Neural cell (in vitro differentiated cells): ENCODE measurements around the gene SPECC1. TPM values are rescaled to one million over a fixed set of nuclear protein-coding genes. Genes with fewer than 3 reads are reported as not detected.

Experiments used
- H2AFZ ChIP-seq: fragments of 200-600, 300-800 bp; sonication (generic), shearing (Covaris generic); 2 replicates; pipeline ENCODE4 v1.6.0; 2014; ENCODE audit warnings: low read depth, mild to moderate bottlenecking, antibody characterized with exemption, low read length, moderate library complexity
- H3F3A ChIP-seq: fragments of 200-600 bp; shearing (Covaris generic); 2 replicates; pipeline ENCODE4 v1.6.1; 2016; ENCODE audit warnings: mild to moderate bottlenecking, moderate library complexity, mixed read lengths, antibody characterized with exemption, low read length; ENCODE audit not compliant: insufficient read depth, poor library complexity, severe bottlenecking
- H3K27ac ChIP-seq: fragments of 200-600, 300-800 bp; sonication (generic), shearing (Covaris generic); 2 replicates; pipeline ENCODE4 v1.5.1; 2014; ENCODE audit warnings: mild to moderate bottlenecking, low read length, moderate library complexity
- H3K27me3 ChIP-seq: fragments of 300-800, 200-600 bp; sonication (generic), shearing (Covaris generic); 2 replicates; pipeline ENCODE4 v1.6.0; 2014; ENCODE audit warnings: mild to moderate bottlenecking, low read depth, low read length, moderate library complexity; ENCODE audit not compliant: insufficient read depth
- H3K36me3 ChIP-seq: fragments of 300-800, 200-600 bp; sonication (generic), shearing (Covaris generic); 2 replicates; pipeline ENCODE4 v1.5.1; 2014; ENCODE audit warnings: mild to moderate bottlenecking, antibody characterized with exemption, low read length, moderate library complexity; ENCODE audit not compliant: insufficient read depth
- H3K4me2 ChIP-seq: fragments of 300-800, 200-600 bp; sonication (generic), shearing (Covaris generic); 2 replicates; pipeline ENCODE4 v1.6.0; 2014; ENCODE audit warnings: mild to moderate bottlenecking, low read length
- H3K4me3 ChIP-seq: fragments of 300-800, 200-600 bp; sonication (generic), shearing (Covaris generic); 2 replicates; pipeline ENCODE4 v1.5.1; 2014; ENCODE audit warnings: mild to moderate bottlenecking, low read length, moderate library complexity
- H3K79me2 ChIP-seq: fragments of 200-600 bp; shearing (Covaris generic); replicated peaks from 2 replicates; pipeline ENCODE4 v1.6.0; 2014; ENCODE audit warnings: mild to moderate bottlenecking, low read length, moderate library complexity; ENCODE audit not compliant: insufficient read depth
- H3K9ac ChIP-seq: fragments of 300-800, 200-600 bp; sonication (generic), shearing (Covaris generic); 2 replicates; pipeline ENCODE4 v1.6.1; 2016; ENCODE audit warnings: mild to moderate bottlenecking, low read length, mixed read lengths
- H3K9me2 ChIP-seq: fragments of 200-600 bp; shearing (Covaris generic); 2 replicates; pipeline ENCODE4 v1.6.1; 2016; ENCODE audit warnings: mild to moderate bottlenecking, low read length, mixed read lengths; ENCODE audit not compliant: insufficient read depth
- H3K9me3 ChIP-seq: fragments of 200-600, 300-800 bp; sonication (generic), shearing (Covaris generic); 2 replicates; pipeline ENCODE4 v1.6.1; 2016; ENCODE audit warnings: mild to moderate bottlenecking, mixed run types, low read length, moderate library complexity, mixed read lengths
- H4K20me1 ChIP-seq: fragments of 200-600 bp; shearing (Covaris generic); 2 replicates; pipeline ENCODE4 v1.6.1; 2016; ENCODE audit warnings: mild to moderate bottlenecking, mixed run types; ENCODE audit not compliant: insufficient read depth
- EP300 ChIP-seq: fragments of 450-650 bp; conservative IDR thresholded peaks from 2 replicates; pipeline ENCODE4 v1.6.1; 2014; ENCODE audit warnings: antibody characterized with exemption, mild to moderate bottlenecking, moderate library complexity; ENCODE audit not compliant: poor library complexity, severe bottlenecking
- EZH2 ChIP-seq: fragments of 200-600, 300-800 bp; shearing (Covaris generic), sonication (generic); IDR thresholded peaks from 2 replicates; pipeline ENCODE4 v1.6.1; 2014; ENCODE audit warnings: antibody characterized with exemption, low read length, borderline replicate concordance, mild to moderate bottlenecking; ENCODE audit not compliant: insufficient read depth, poor library complexity, severe bottlenecking
- MXI1 ChIP-seq: fragments of 450-650 bp; conservative IDR thresholded peaks from 2 replicates; pipeline ENCODE4 v1.6.1; 2014; ENCODE audit warnings: antibody characterized with exemption, mild to moderate bottlenecking; ENCODE audit not compliant: poor library complexity, severe bottlenecking
- POLR2AphosphoS5 ChIP-seq: IDR thresholded peaks from 2 replicates; pipeline ENCODE4 v1.6.1; 2012
- RAD21 ChIP-seq: fragments of 450-650 bp; conservative IDR thresholded peaks from 2 replicates; pipeline ENCODE4 v1.6.1; 2014; ENCODE audit warnings: antibody characterized with exemption, mild to moderate bottlenecking, moderate library complexity
- REST ChIP-seq: IDR thresholded peaks from 2 replicates; pipeline ENCODE4 v1.6.1; 2012; ENCODE audit warnings: borderline replicate concordance
- SMC3 ChIP-seq: fragments of 450-650 bp; conservative IDR thresholded peaks from 2 replicates; pipeline ENCODE4 v1.6.1; 2014; ENCODE audit warnings: antibody characterized with exemption, mild to moderate bottlenecking, moderate library complexity; ENCODE audit not compliant: poor library complexity
- TAF1 ChIP-seq: IDR thresholded peaks from 2 replicates; pipeline ENCODE4 v1.6.1; 2012; ENCODE audit warnings: low read depth
- polyA plus RNA-seq: library from polyadenylated mRNA; depleted of rRNA; stranded (reverse); fragments of >200 nt; gene quantifications from 2 replicates; pipeline ENCODE4 v1.2.3, GENCODE V29; 2014
- TF ChIP-seq, protein P1 (sequence below): fragments of 450-650 bp; IDR thresholded peaks from 2 replicates; pipeline ENCODE4 v1.5.1; 2014; ENCODE audit warnings: antibody characterized with exemption, mild to moderate bottlenecking, moderate library complexity; ENCODE audit not compliant: poor library complexity, severe bottlenecking

SPECC1 gene
- polyA plus RNA-seq, 1 donor from 2014 or later: 8.6 TPM

DNA sequence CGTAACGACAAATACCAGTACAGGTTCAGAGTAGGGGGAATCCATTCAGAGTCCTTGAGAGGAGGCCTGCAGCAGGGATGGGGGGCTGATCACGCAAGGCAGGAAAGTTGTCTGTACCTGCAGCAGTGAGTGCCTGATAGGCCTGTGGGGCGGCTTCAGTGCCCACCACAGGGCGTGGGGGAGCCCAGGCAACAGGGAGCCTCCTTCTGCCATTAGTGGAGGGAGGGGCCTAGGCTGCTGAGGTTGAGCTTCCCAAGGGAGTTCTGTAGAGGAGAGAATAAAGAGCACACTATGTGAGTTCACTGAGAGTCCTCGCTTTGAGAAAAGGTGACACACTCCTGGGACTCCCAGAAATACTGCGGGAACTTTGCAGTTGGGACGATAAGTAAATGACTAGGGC, 134.6 kb downstream of the SPECC1 start:
- TF ChIP-seq EP300: no peak
- TF ChIP-seq TAF1: no peak
- no peak for TF ChIP-seq SMC3
- TF ChIP-seq MXI1: no peak
- no peak for TF ChIP-seq REST
- TF ChIP-seq, protein P1, sequence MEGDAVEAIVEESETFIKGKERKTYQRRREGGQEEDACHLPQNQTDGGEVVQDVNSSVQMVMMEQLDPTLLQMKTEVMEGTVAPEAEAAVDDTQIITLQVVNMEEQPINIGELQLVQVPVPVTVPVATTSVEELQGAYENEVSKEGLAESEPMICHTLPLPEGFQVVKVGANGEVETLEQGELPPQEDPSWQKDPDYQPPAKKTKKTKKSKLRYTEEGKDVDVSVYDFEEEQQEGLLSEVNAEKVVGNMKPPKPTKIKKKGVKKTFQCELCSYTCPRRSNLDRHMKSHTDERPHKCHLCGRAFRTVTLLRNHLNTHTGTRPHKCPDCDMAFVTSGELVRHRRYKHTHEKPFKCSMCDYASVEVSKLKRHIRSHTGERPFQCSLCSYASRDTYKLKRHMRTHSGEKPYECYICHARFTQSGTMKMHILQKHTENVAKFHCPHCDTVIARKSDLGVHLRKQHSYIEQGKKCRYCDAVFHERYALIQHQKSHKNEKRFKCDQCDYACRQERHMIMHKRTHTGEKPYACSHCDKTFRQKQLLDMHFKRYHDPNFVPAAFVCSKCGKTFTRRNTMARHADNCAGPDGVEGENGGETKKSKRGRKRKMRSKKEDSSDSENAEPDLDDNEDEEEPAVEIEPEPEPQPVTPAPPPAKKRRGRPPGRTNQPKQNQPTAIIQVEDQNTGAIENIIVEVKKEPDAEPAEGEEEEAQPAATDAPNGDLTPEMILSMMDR: no peak
- TF ChIP-seq RAD21: no peak
- no peak for TF ChIP-seq EZH2
- no peak for TF ChIP-seq POLR2AphosphoS5
- H3F3A ChIP-seq: no peaks in the 10 kb centered on the region
- no peak overlapping the region for H3K9ac ChIP-seq
- no peaks in the 10 kb centered on the region for H3K9me3 ChIP-seq
- H4K20me1 ChIP-seq: no peaks in the 10 kb centered on the region
- no peaks in the 10 kb centered on the region for H3K27me3 ChIP-seq
- no peak overlapping the region for H3K27ac ChIP-seq
- H3K4me3 ChIP-seq: no peak overlapping the region
- no peak overlapping the region for H2AFZ ChIP-seq
- H3K79me2 ChIP-seq: no peaks in the 10 kb centered on the region
- H3K9me2 ChIP-seq: no peaks in the 10 kb centered on the region
- H3K36me3 ChIP-seq: no peaks in the 10 kb centered on the region
- no peak overlapping the region for H3K4me2 ChIP-seq

- TF ChIP-seq SMC3 (no peak), TAF1 (no peak), EP300 (no peak), REST (no peak), MXI1 (no peak), RAD21 (no peak), EZH2 (no peak), POLR2AphosphoS5 (no peak)
- TF ChIP-seq, protein P1: no peak
- H4K20me1 ChIP-seq: no peaks in the 10 kb centered on the region
- H3K9me2 ChIP-seq: no peaks in the 10 kb centered on the region
- no peak overlapping the region for H3K4me2 ChIP-seq
- H2AFZ ChIP-seq: no peak overlapping the region
- H3K4me3 ChIP-seq: no peak overlapping the region
- no peak overlapping the region for H3K9ac ChIP-seq
- H3K27me3 ChIP-seq: no peaks in the 10 kb centered on the region
- no peaks in the 10 kb centered on the region for H3K79me2 ChIP-seq
- H3K9me3 ChIP-seq: no peaks in the 10 kb centered on the region
- no peak overlapping the region for H3K27ac ChIP-seq
- no peaks in the 10 kb centered on the region for H3K36me3 ChIP-seq
- H3F3A ChIP-seq: no peaks in the 10 kb centered on the region
Observed at GRCh38 chr17:20145567-20145966, 136.4 kb downstream of the SPECC1 start.
